Embryonic facial prominence (tissue), 1 donor: ENCODE measurements around the gene RAPGEF6.
"Not testable (repeated sequence)": the region's sequence is repeated elsewhere in the genome, so short reads cannot be mapped to it uniquely, and the experiment has no call there.

ENCODE experiments used
- DNase-seq: peaks from one replicate; pipeline ENCODE4 v3.0.0-alpha.2; 2016; ENCODE audit errors: extremely low spot score

Gene RAPGEF6

GRCh38 chr5:131610198-131611063, 24.6 kb downstream of the RAPGEF6 start:
- DNase-seq: no peak

DNA sequence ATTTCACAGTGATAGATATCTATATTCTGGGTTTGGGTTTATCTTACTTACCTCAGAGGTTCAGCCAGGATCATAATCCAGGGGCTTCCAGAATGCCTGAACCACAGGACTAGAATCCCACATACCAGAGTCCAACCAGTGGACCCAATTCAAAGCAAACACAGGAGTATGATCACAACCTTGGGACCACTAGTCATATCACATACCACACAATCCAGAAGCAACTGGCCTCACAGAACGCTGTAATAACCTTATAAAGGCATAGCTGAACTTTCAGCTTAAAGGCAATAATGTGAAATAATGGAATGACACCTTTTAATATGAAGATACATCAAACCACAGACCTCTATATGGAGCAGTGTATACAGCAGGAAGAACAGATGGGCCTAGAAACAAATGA, 25.3 kb downstream of the RAPGEF6 start:
- no peak for DNase-seq

- DNase-seq: no peak
Measured at GRCh38 chr5:131608597-131608996, 26.4 kb downstream of the RAPGEF6 start.

GRCh38 chr5:131607903-131608540, 27.0 kb downstream of the RAPGEF6 start:
- no peak for DNase-seq

DNA sequence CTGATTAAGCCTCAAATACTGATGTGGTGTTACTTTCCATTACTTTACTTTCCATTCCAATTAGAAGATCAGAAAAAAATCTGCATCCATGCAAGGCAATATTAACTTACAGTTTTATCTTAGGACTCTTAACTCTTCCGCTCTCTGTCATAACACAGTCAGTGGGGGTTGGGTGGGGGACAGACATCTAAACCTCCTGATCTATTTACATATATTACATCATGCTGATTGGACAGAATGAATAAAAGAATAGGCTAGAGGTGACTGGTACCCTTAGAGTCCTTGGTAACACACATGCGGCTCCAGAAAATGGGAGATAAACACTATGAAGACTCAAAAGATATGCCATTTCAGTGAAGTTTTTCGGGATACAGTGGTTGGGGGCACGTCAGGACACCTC, 27.6 kb downstream of the RAPGEF6 start:
- DNase-seq: no peak

- DNase-seq: no peak
Measured at GRCh38 chr5:131605086-131605485, 29.9 kb downstream of the RAPGEF6 start.

DNA sequence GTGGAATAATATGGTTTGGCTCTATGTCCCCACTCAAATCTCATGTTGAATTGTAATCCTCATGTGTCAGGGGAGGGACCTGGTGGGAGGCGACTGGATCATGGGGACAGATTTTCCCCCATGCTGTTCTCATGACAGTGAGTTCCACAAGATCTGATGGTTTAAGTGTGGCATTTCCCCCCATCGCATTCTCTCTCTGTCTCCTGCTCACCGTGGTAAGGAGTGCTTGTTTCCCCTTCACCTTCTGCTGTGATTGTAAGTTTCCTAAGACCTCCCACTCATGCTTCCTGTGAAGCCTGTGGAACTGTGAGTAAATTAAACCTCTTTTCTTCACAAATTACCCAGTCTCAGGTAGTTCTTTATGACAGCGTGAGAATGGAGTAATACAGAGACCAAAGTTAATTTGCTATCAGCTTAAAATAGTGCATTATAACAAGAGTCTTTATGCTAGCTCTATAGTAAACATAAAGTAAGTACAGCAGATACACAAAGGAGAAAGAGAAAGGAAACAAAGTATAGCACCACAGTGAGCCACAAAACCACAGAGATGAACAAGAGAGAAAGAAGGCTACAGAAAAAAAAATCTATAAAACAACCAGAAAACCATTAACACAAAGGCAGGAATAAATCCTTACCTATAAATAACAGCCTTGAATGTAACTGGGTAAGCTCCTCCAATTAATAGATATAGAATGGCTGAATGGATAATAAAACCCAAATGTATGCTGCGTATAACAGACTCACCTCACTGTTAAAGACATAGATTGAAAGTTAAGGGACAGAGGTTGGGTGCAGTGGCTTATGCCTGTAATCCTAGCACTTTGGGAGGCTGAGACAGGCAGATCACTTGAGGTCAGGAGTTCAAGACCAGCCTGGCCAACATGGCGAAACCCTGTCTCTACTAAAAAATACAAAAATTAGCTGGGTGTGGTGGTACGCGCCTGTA, 39.7 kb downstream of the RAPGEF6 start:
- no peak for DNase-seq

DNA sequence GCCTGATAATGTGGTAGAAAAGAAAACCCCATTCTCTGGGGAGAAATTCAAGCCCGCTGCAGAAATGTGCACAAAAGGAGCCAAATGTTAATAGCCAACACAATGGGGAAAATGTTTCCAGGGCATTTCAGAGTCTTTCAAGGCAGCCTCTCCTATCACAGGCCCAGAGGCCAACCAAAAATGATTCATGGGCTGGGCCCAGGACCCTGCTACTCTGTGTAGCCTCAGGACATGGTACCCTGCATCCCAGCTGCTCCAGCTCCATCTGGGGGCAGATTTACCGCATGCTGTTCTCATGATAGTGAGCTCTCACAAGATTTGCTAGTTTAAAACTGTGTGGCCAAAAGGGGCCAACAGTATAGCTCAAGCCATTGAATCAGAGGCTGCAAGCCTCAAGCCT, 41.1 kb downstream of the RAPGEF6 start:
- no peak for DNase-seq

DNA sequence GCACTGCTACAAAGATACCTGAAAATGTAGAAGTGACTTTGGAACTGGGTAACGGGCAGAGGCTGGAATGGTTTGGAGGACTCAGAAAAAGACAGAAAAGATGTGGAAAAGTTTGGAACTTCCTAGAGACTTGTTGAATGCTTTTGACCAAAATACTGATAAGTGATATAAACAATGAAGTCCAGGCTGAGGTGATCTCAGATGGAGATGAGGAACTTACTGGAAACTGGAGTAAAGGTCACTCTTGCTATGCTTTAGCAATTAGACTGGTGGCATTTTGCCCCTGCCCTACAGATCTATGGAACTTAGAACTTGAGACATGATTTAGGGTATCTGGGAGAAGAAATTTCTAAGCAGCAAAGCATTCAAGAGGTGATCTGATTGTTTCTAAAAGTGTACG, 41.6 kb downstream of the RAPGEF6 start:
- not testable (repeated sequence) for DNase-seq

DNA sequence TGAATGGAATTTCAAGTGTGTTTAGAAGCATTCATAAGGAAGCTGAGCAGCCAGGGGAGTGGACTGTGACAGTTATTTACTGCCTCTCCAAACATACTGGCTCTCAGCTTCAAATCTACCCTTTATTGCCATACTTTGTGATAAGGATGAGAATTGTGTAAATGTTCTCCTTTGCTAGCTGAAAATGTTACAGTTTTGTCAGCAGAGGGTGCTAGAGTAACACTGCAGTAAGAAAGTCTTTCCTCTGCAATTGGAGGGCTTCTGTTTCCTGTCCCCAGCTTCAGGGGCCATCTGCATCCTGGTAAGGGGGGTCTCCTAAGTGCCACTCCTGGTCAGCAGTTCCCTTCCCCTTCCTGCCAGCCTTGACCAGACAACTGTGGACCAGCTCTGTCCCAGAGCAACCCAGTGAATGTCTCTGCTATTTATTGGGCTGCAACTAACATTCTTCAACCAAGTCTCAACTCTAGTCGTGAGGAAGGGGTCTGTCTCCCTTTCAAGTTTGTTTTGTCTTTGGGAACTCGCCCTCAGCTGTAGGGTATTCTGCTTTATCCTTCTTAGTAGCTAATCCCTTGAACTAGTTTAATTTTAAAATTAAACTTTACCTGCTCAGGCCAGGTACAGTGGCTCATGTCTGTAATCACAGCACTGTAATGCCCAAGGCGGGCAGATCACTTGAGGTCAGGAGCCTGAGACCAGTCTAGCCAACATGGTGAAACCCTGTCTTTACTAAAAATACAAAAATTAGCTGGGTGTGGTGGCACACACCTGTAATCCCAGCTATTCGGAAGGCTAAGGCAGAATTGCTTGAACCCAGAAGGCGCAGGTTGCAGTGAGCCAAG, 45.3 kb downstream of the RAPGEF6 start:
- DNase-seq: peak; percentile 34

DNA sequence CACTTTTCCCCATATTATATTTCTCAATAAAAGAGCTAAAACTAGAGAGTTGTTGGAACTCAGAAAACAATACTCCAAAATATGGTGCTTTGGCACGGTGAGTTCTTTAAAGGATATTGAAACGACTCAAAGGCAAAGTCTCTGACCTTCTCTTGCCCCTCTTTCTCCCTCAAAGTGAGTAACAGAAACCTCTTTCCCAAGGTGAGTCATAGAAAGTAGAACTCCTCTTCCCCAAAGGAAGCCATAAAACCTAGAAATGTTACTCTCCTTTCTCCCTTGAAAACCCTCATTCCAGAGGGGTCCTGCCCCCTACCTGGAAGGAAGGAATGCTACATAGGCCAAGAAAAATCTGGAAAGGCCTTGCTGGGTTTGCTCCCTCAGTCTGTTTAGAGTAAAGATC, 47.5 kb downstream of the RAPGEF6 start:
- DNase-seq: no peak

DNA sequence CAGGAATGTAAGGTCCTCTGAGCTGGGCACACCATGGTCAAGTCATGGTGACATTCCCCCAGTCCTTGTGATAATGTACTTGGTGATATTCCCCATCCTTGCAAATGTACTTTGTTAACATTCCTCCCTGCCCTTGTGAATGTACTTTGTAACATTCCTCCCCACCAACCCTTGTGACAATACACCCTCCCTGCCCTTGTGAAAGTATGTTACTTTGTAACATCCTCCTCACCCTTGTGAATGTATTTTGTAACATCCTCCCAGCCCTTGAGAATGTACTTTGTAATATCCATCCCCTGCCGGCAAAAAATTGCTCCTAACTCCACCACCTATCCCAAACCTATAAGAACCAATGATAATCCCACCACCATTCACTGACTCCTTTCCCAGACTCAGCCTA, 53.3 kb downstream of the RAPGEF6 start:
- no peak for DNase-seq

- no peak for DNase-seq
Measured at GRCh38 chr5:131579917-131580671, 54.9 kb downstream of the RAPGEF6 start.

GRCh38 chr5:131575660-131576227, 59.3 kb downstream of the RAPGEF6 start:
- no peak for DNase-seq

GRCh38 chr5:131571669-131572168, 63.3 kb downstream of the RAPGEF6 start:
- DNase-seq: no peak

- no peak for DNase-seq
Measured at GRCh38 chr5:131570757-131571156, 64.3 kb downstream of the RAPGEF6 start.

DNA sequence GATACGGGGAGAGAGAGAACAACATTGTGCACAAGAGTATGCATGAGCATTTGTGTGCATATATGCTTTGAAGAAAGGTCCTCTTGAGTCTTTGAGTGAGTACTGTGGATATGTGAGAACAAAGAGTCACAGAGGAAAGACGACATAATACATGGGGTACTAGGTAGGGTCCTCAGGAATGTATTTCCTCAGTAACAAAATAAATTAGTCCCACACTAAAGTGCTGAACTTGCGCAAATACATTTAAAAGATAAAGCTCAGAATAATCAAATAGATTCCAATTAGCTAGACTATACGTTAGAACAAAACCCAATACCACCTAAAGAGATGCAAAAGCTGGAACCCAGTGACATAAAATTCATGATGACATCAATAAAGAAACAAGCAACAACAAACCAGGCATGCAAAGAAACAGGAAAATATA, 70.8 kb downstream of the RAPGEF6 start:
- no peak for DNase-seq

- DNase-seq: no peak
Measured at GRCh38 chr5:131563434-131564228, 71.4 kb downstream of the RAPGEF6 start.

- DNase-seq: no peak
Measured at GRCh38 chr5:131550606-131551005, 84.4 kb downstream of the RAPGEF6 start.
